Measurements from ENCODE around the gene USF1.
"Not testable (repeated sequence)": the region's sequence is repeated elsewhere in the genome, so short reads cannot be mapped to it uniquely, and the experiment has no call there.

USF1 gene

GRCh38 chr1:161018631-161018930, 27.2 kb downstream of the USF1 start:
- DNase-seq: no peak

- peak in 1 of 2 experiments; percentile 9 for DNase-seq
Observed at GRCh38 chr1:161017756-161018630, 27.8 kb downstream of the USF1 start.

- DNase-seq: not testable (repeated sequence)
Observed at GRCh38 chr1:161017181-161017580, 28.6 kb downstream of the USF1 start.

GRCh38 chr1:161016683-161017082, 29.1 kb downstream of the USF1 start:
- DNase-seq: not testable (repeated sequence)

- DNase-seq: peak; percentile 95 to 96
Observed at GRCh38 chr1:161013488-161014230, 32.1 kb downstream of the USF1 start.

- peak; percentile 19 to 48 for DNase-seq
Observed at GRCh38 chr1:161013131-161013487, 32.7 kb downstream of the USF1 start.

GRCh38 chr1:161012420-161012819, 33.4 kb downstream of the USF1 start:
- no peak for DNase-seq

GRCh38 chr1:161009602-161010211, 36.1 kb downstream of the USF1 start:
- DNase-seq: no peak

GRCh38 chr1:161008869-161009510, 36.8 kb downstream of the USF1 start:
- DNase-seq: peak in 1 of 2 experiments; percentile 3

- DNase-seq: no peak
Observed at GRCh38 chr1:161007369-161007768, 38.4 kb downstream of the USF1 start.

- no peak for DNase-seq
Observed at GRCh38 chr1:161006563-161006962, 39.2 kb downstream of the USF1 start.

GRCh38 chr1:161001525-161001924, 44.3 kb downstream of the USF1 start:
- DNase-seq: no peak

GRCh38 chr1:161000736-161001480, 44.9 kb downstream of the USF1 start:
- no peak for DNase-seq

- no peak for DNase-seq
Observed at GRCh38 chr1:160999376-160999775, 46.4 kb downstream of the USF1 start.

GRCh38 chr1:160997323-160998038, 48.3 kb downstream of the USF1 start:
- peak; percentile 54 to 60 for DNase-seq

GRCh38 chr1:160996178-160996577, 49.6 kb downstream of the USF1 start:
- no peak for DNase-seq

- DNase-seq: peak; percentile 48 to 61
Observed at GRCh38 chr1:160993544-160994193, 52.1 kb downstream of the USF1 start.

- not testable (repeated sequence) for DNase-seq
Observed at GRCh38 chr1:160992036-160992435, 53.7 kb downstream of the USF1 start.
